GM12878 (cell line): Measurements from ENCODE around the gene STRN4. TPM values are rescaled to one million over a fixed set of nuclear protein-coding genes. Genes with fewer than 3 reads are reported as not detected.
A peak's percentile ranks its signal among the peaks of the same experiment; 100 is the strongest.

Experiments used
- ATAC-seq: fragments of 200-7000 bp; cut with Tn5 transposase; 3 replicates; pipeline ENCODE4 v1.9.1; 2020; ENCODE audit warnings: mild to moderate bottlenecking, moderate library complexity
- BruUV-seq: library from RNA; stranded (reverse); fragments of 400-500 nt; replicated peaks from 2 replicates; lab custom pipeline; 2021; lab: Mats Ljungman, UMichigan
- CTCF ChIA-PET: fragments of 300-600 bp; sonication (Branson Sonifier 250); formaldehyde crosslinking; extraction: SDS; loops from one replicate; lab custom pipeline; 2021; ENCODE audit warnings: inconsistent platforms; lab: Yijun Ruan, JAX
- POLR2A ChIA-PET: fragments of 350-600 bp; formaldehyde crosslinking; extraction: SDS; loops from one replicate; lab custom pipeline; 2021; ENCODE audit warnings: inconsistent platforms; lab: Charles Lee
- RAD21 ChIA-PET: fragments of 300-600 bp; sonication (Branson Sonifier 250); formaldehyde crosslinking; loops from one replicate; lab custom pipeline; 2023; ENCODE audit warnings: antibody characterized with exemption; ENCODE audit not compliant: unreplicated experiment; lab: Charles Lee
- SMC1A ChIA-PET: fragments of 300-600 bp; sonication (Branson Sonifier 250); formaldehyde crosslinking; loops from one replicate; lab custom pipeline; 2023; ENCODE audit not compliant: unreplicated experiment, uncharacterized antibody; lab: Charles Lee
- DNase-seq: peaks from one replicate; pipeline ENCODE4 v3.0.0-alpha.2; 2011; ENCODE audit warnings: low read depth, low spot score
- FAIRE-seq: peaks from 3 replicates; lab custom pipeline; 2011; peaks lifted over from hg19 to GRCh38; lab: Jason Lieb, UNC
- H2AFZ ChIP-seq: 2 replicates; pipeline ENCODE4 v1.6.0; 2011; ENCODE audit warnings: low read depth, low read length, control low read depth; ENCODE audit not compliant: control insufficient read depth
- H3K27ac ChIP-seq: 2 replicates; pipeline ENCODE4 v1.5.1; 2011; ENCODE audit warnings: control low read depth; ENCODE audit not compliant: control insufficient read depth, insufficient read depth
- H3K27me3 ChIP-seq, 2 experiments: replicated peaks in 1 of 2; 2 replicates each; pipeline versions ENCODE4 v1.6.0 to v1.6.1; 2011; ENCODE audit warnings: low read length in 1 of 2; ENCODE audit not compliant: control insufficient read depth in 2 of 2, insufficient read depth in 2 of 2
- H3K36me3 ChIP-seq, 2 experiments: 2 replicates each; pipeline ENCODE4 v1.5.1; 2011; ENCODE audit warnings: low read length in 1 of 2; ENCODE audit not compliant: control insufficient read depth in 2 of 2, insufficient read depth in 2 of 2
- H3K4me1 ChIP-seq: 2 replicates; pipeline ENCODE4 v1.6.1; 2011; ENCODE audit warnings: mild to moderate bottlenecking, low read length, moderate library complexity, mixed read lengths; ENCODE audit not compliant: control insufficient read depth, insufficient read depth
- H3K4me2 ChIP-seq: 2 replicates; pipeline ENCODE4 v1.6.0; 2011; ENCODE audit warnings: control low read depth; ENCODE audit not compliant: control insufficient read depth, insufficient read depth
- H3K4me3 ChIP-seq: fragments of 200-600 bp; sonication (generic); 2 replicates; pipeline ENCODE4 v1.5.1; 2016
- H3K79me2 ChIP-seq: 2 replicates; pipeline ENCODE4 v1.6.0; 2011; ENCODE audit warnings: low read length; ENCODE audit not compliant: control insufficient read depth, insufficient read depth
- H3K9ac ChIP-seq: 2 replicates; pipeline ENCODE4 v1.8.0; 2011; ENCODE audit warnings: low read length, control low read depth, mixed read lengths; ENCODE audit not compliant: control insufficient read depth, insufficient read depth
- H3K9me3 ChIP-seq: replicated peaks from 3 replicates; pipeline ENCODE4 v1.5.1; 2011; ENCODE audit warnings: mild to moderate bottlenecking, low read length; ENCODE audit not compliant: control insufficient read depth, insufficient read depth
- H4K20me1 ChIP-seq: 2 replicates; pipeline ENCODE4 v1.6.0; 2011; ENCODE audit not compliant: control insufficient read depth, insufficient read depth
- BMI1 ChIP-seq: fragments of 450-650 bp; IDR thresholded peaks from 2 replicates; pipeline ENCODE4 v1.6.1; 2016; ENCODE audit warnings: mild to moderate bottlenecking, moderate library complexity, borderline replicate concordance
- CBFB ChIP-seq: IDR thresholded peaks from 2 replicates; pipeline ENCODE4 v1.6.1; 2016; ENCODE audit warnings: antibody characterized with exemption, low read depth
- CHD2 ChIP-seq: IDR thresholded peaks from 2 replicates; pipeline ENCODE4 v1.6.1; 2011; ENCODE audit warnings: low read depth, low read length, improper control_type of control experiment, borderline replicate concordance
- CREM ChIP-seq: IDR thresholded peaks from 2 replicates; pipeline ENCODE4 v1.6.1; 2014; ENCODE audit warnings: antibody characterized with exemption, low read depth
- ETV6 ChIP-seq, 2 experiments: fragments of 450-650 bp in 1 of 2; IDR thresholded peaks in 1 of 2; conservative IDR thresholded peaks in 1 of 2; 2 replicates each; pipeline ENCODE4 v1.6.1; 2014; ENCODE audit warnings: antibody characterized with exemption in 1 of 2, borderline replicate concordance in 1 of 2, low read depth in 1 of 2, mild to moderate bottlenecking in 1 of 2, moderate library complexity in 1 of 2
- NRF1 ChIP-seq: conservative IDR thresholded peaks from 2 replicates; pipeline ENCODE4 v1.6.1; 2011; ENCODE audit warnings: mild to moderate bottlenecking, low read depth, low read length, improper control_type of control experiment
- POLR2AphosphoS5 ChIP-seq: IDR thresholded peaks from 2 replicates; pipeline ENCODE4 v1.6.1; 2011; ENCODE audit warnings: mild to moderate bottlenecking, low read length, inconsistent platforms
- TBL1XR1 ChIP-seq: IDR thresholded peaks from 2 replicates; pipeline ENCODE4 v1.6.1; 2012; ENCODE audit warnings: low read depth, low read length, improper control_type of control experiment
- WRNIP1 ChIP-seq: IDR thresholded peaks from 2 replicates; pipeline ENCODE4 v1.6.1; 2011; ENCODE audit warnings: low read depth, low read length, improper control_type of control experiment, borderline replicate concordance
- ZNF24 ChIP-seq: fragments of 450-650 bp; IDR thresholded peaks from 2 replicates; pipeline ENCODE4 v1.6.1; 2017; ENCODE audit warnings: antibody characterized with exemption, mild to moderate bottlenecking
- WGBS: methylation state at CpG from one replicate; pipeline ENCODE4 v1.1.6; 2016; ENCODE audit warnings: low lambda C conversion rate; ENCODE audit not compliant: insufficient replicate concordance, insufficient coverage; ENCODE audit errors: missing lambda C conversion rate; 5-methylcytosine and 5-hydroxymethylcytosine counted together
- in situ Hi-C: fragments of 300-500 bp; cut with MboI; formaldehyde crosslinking; loops from 9 replicates; pipeline ENCODE4 v1.14.3; 2018; ENCODE audit warnings: mixed read lengths
- intact Hi-C: fragments of 100-400 bp; cut with micrococcal nuclease; formaldehyde crosslinking; loops from one replicate; pipeline ENCODE4 v1.14.2; 2022; ENCODE audit not compliant: unreplicated experiment
- polyA plus RNA-seq, 11 experiments: library from polyadenylated mRNA; depleted of rRNA in 4 of 11; unstranded in 6 of 11; stranded (reverse) in 5 of 11; fragments of >200 nt; fragmentation: Nextera tagmentation in 4 of 11; fragmentation: Illumina TruSeq in 1 of 11; extraction: Ambion mirVana in 4 of 11; extraction: Trizol in 1 of 11; gene quantifications; 1 replicate in 1 of 11; 2 replicates in 10 of 11; pipeline versions ENCODE4 v1.2.1 to v1.2.3, GENCODE V29; 2011 to 2016; ENCODE audit warnings: inconsistent platforms in 2 of 11, missing spikeins in 2 of 11, low read depth in 1 of 11
- total RNA-seq, 4 experiments: library from RNA; depleted of rRNA in 3 of 4; stranded (reverse); fragments of >200 nt in 3 of 4; fragmentation: Illumina TruSeq in 1 of 4; extraction: Trizol in 1 of 4; gene quantifications; 2 replicates each; pipeline versions ENCODE4 v1.2.1 to v1.2.3, GENCODE V29; 2013 to 2021
- TF ChIP-seq, protein P1 (sequence below): fragments of 450-650 bp; IDR thresholded peaks from 2 replicates; pipeline ENCODE4 v1.6.1; 2017; ENCODE audit warnings: antibody characterized with exemption, mild to moderate bottlenecking, moderate library complexity
- TF ChIP-seq, protein P2 (sequence below): IDR thresholded peaks from 2 replicates; pipeline ENCODE4 v1.6.1; 2011; ENCODE audit warnings: low read depth, low read length, improper control_type of control experiment, borderline replicate concordance

STRN4 gene
- total and polyA plus RNA-seq, 10 of the 15 experiments (the other 5 are each of a cell fraction or from before 2014, with no cell fraction given): 0.42 to 62.8 (median 22.5) TPM

DNA sequence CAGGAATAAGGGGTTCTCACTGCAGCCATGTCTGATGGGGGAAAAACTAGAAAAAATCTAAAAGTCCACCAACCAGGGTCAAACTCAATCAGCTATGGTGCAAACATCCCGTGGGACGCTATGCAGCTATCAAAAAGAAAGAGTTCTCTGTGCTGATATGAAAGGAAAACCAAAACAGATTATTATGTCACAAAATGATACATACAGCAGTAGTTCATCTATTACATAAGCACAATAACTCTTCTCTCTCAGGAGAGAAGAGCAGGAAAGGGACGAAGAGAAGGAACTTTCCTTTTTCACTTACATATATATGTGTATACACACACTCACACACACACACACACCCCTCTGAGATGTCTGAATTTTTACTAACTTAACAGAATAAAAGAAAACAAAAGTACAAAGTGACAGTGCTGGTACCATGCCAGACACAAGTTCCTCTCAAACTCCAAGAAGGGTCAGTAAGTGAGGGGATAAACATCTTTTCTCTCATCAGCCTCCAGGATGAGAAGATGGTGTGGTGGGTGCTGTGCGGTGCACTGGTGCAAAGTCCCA is 3.2 kb downstream of the STRN4 start:
- no peak overlapping the region for H2AFZ ChIP-seq
- intact Hi-C loops: loop anchor here (5.0 kb wide), 1 partner anchor 41 kb away; no protein-coding TSS in a partner anchor
- in situ Hi-C loops: no loop called here
- TF ChIP-seq POLR2AphosphoS5 (no peak), ZNF24 (0 out of 2 replicates have a peak, but pooled peaks have one; percentile 51)
- no peaks in the 10 kb centered on the region for H3K27me3 ChIP-seq
- peaks cover 74% of the 10 kb centered on the region for H3K79me2 ChIP-seq
- FAIRE-seq (no peak), DNase-seq (no peak), ATAC-seq (0 out of 3 replicates have a peak, but pooled peaks have one; percentile 4)
- RAD21 ChIA-PET: no interaction called here
- SMC1A ChIA-PET: interaction anchor here (0.7 kb wide), 1 partner anchor 213 kb away, joined by 4 read pairs; no protein-coding TSS in a partner anchor
- no TSS peak for BruUV-seq
- H4K20me1 ChIP-seq: peaks cover 8% of the 10 kb centered on the region
- H3K4me1 ChIP-seq: peaks cover 21% of the 10 kb centered on the region
- WGBS: 28% methylated on average over 4 of the region's 4 CpGs
- H3K4me2 ChIP-seq: peak overlapping the region; percentile 77
- H3K9me3 ChIP-seq: no peaks in the 10 kb centered on the region
- CTCF ChIA-PET: interaction anchor here (0.7 to 4.5 kb wide), 8 partner anchors 11 to 213 kb away, joined by 3 to 24 read pairs (median 5); no protein-coding TSS in a partner anchor
- no peak overlapping the region for H3K27ac ChIP-seq
- no peak overlapping the region for H3K9ac ChIP-seq
- POLR2A ChIA-PET: interaction anchor here (1.2 kb wide), 1 partner anchor 36 kb away, joined by 3 read pairs; no protein-coding TSS in a partner anchor
- peaks cover 3 to 16% of the 10 kb centered on the region in 2 experiments; a peak in 3 of 4 replicates for H3K36me3 ChIP-seq
- H3K4me3 ChIP-seq: peak overlapping the region; percentile 62

DNA sequence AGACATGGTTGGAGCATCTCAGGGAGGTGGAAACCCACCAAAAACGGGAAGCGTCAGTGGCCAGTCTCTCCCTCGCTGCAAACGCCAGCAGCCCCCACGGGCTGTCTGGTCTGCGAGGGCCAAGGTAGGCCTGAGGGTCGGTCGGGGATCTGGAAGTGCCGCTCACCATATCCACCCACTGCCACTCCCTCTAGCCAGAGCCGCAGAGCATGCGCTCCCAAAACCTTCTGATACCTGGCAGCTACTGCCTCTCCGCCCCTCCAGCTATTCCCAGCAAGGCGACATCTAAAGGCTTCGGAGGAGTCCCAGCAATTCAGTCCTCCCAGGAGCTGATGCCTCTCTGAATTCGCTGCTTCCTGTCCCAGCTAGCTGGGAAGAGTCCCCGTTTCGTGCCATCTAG is 4.8 kb downstream of the STRN4 start:
- no peak overlapping the region for H3K4me2 ChIP-seq
- ChIA-PET RAD21 (no interaction called here), SMC1A (interaction anchor here (0.9 to 1.2 kb wide), 2 partner anchors 12 to 104 kb away, joined by 3 read pairs; no protein-coding TSS in a partner anchor), POLR2A (interaction anchor here (0.7 kb wide), 1 partner anchor 1064 kb away, joined by 3 read pairs; no protein-coding TSS in a partner anchor), CTCF (interaction anchor here (0.6 to 4.5 kb wide), 10 partner anchors 10 to 203 kb away, joined by 3 to 24 read pairs (median 4); no protein-coding TSS in a partner anchor)
- peaks cover 8% of the 10 kb centered on the region for H4K20me1 ChIP-seq
- H3K79me2 ChIP-seq: peaks cover 67% of the 10 kb centered on the region
- peaks cover 16% of the 10 kb centered on the region for H3K4me1 ChIP-seq
- H3K27ac ChIP-seq: no peak overlapping the region
- WGBS: 97% methylated on average over 16 of the region's 17 CpGs
- in situ Hi-C loops (no loop called here), intact Hi-C loops (loop anchor here (5.0 kb wide), 1 partner anchor 39 kb away; no protein-coding TSS in a partner anchor)
- H3K4me3 ChIP-seq: no peak overlapping the region
- no peak for FAIRE-seq
- peaks cover 3 to 27% of the 10 kb centered on the region in 2 experiments for H3K36me3 ChIP-seq
- no peak for ATAC-seq
- no peaks in the 10 kb centered on the region for H3K27me3 ChIP-seq
- no peaks in the 10 kb centered on the region for H3K9me3 ChIP-seq
- no peak for DNase-seq
- H2AFZ ChIP-seq: no peak overlapping the region
- BruUV-seq: no TSS peak
- no peak overlapping the region for H3K9ac ChIP-seq
- no peak for TF ChIP-seq TBL1XR1
- no peak for TF ChIP-seq CREM
- TF ChIP-seq, protein P1, sequence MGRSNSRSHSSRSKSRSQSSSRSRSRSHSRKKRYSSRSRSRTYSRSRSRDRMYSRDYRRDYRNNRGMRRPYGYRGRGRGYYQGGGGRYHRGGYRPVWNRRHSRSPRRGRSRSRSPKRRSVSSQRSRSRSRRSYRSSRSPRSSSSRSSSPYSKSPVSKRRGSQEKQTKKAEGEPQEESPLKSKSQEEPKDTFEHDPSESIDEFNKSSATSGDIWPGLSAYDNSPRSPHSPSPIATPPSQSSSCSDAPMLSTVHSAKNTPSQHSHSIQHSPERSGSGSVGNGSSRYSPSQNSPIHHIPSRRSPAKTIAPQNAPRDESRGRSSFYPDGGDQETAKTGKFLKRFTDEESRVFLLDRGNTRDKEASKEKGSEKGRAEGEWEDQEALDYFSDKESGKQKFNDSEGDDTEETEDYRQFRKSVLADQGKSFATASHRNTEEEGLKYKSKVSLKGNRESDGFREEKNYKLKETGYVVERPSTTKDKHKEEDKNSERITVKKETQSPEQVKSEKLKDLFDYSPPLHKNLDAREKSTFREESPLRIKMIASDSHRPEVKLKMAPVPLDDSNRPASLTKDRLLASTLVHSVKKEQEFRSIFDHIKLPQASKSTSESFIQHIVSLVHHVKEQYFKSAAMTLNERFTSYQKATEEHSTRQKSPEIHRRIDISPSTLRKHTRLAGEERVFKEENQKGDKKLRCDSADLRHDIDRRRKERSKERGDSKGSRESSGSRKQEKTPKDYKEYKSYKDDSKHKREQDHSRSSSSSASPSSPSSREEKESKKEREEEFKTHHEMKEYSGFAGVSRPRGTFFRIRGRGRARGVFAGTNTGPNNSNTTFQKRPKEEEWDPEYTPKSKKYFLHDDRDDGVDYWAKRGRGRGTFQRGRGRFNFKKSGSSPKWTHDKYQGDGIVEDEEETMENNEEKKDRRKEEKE: no peak
- TF ChIP-seq BMI1: no peak
- TF ChIP-seq ETV6 (conservative IDR thresholded peaks at IDR 0.05 in 1 of 2, IDR thresholded peaks at IDR 0.05 in 1 of 2; ENCODE audit: borderline replicate concordance in 1 of 2, low read depth in 1 of 2): no peak
- no peak for TF ChIP-seq CHD2
- no peak for TF ChIP-seq WRNIP1
- TF ChIP-seq, protein P2, sequence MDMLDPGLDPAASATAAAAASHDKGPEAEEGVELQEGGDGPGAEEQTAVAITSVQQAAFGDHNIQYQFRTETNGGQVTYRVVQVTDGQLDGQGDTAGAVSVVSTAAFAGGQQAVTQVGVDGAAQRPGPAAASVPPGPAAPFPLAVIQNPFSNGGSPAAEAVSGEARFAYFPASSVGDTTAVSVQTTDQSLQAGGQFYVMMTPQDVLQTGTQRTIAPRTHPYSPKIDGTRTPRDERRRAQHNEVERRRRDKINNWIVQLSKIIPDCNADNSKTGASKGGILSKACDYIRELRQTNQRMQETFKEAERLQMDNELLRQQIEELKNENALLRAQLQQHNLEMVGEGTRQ: no peak
- TF ChIP-seq NRF1: no peak
- TF ChIP-seq CBFB: no peak
